PC-3 (cell line): ENCODE results near the gene KAZN. TPM values are rescaled to one million over a fixed set of nuclear protein-coding genes. Genes with fewer than 3 reads are reported as not detected.

Experiments used
- ATAC-seq: fragments of 200-7000 bp; cut with Tn5 transposase; 2 replicates; pipeline ENCODE4 v1.9.1; 2020; ENCODE audit warnings: mild to moderate bottlenecking, moderate library complexity
- BruUV-seq: library from RNA; stranded (reverse); fragments of 400-500 nt; replicated peaks from 2 replicates; lab custom pipeline; 2021; lab: Mats Ljungman, UMichigan
- CTCF ChIA-PET: fragments of 300-600 bp; sonication (Branson Sonifier 250); formaldehyde crosslinking; loops from one replicate; lab custom pipeline; 2022; ENCODE audit warnings: antibody characterized with exemption; lab: Charles Lee
- POLR2A ChIA-PET: fragments of 300-600 bp; sonication (Branson Sonifier 250); formaldehyde crosslinking; loops from one replicate; lab custom pipeline; 2022; ENCODE audit warnings: antibody characterized with exemption; ENCODE audit not compliant: unreplicated experiment; lab: Charles Lee
- DNase-seq: peaks from one replicate; pipeline ENCODE4 v3.0.0-alpha.2; 2015
- H2AFZ ChIP-seq: fragments of 300-600 bp; sonication (generic); 2 replicates; pipeline ENCODE4 v1.6.0; 2016; ENCODE audit warnings: antibody characterized with exemption, low read length
- H3F3A ChIP-seq: fragments of 300-600 bp; sonication (generic); one replicate; pipeline ENCODE4 v1.6.0; 2017; ENCODE audit warnings: antibody characterized with exemption, low read length, control low read depth, mild to moderate bottlenecking; ENCODE audit not compliant: unreplicated experiment
- H3K27ac ChIP-seq: fragments of 300-600 bp; sonication (generic); 2 replicates; pipeline ENCODE4 v1.5.1; 2016; ENCODE audit warnings: mild to moderate bottlenecking, low read length
- H3K27me3 ChIP-seq: fragments of 300-600 bp; sonication (generic); 2 replicates; pipeline ENCODE4 v1.6.1; 2016; ENCODE audit warnings: low read length, mixed read lengths
- H3K36me3 ChIP-seq: fragments of 300-600 bp; sonication (generic); 2 replicates; pipeline ENCODE4 v1.6.1; 2016; ENCODE audit warnings: low read depth, mixed run types, low read length, mixed read lengths
- H3K4me1 ChIP-seq: fragments of 300-600 bp; sonication (generic); 2 replicates; pipeline ENCODE4 v1.5.1; 2016; ENCODE audit warnings: low read length; ENCODE audit not compliant: insufficient read depth
- H3K4me2 ChIP-seq: fragments of 300-600 bp; sonication (generic); 2 replicates; pipeline ENCODE4 v1.6.0; 2016; ENCODE audit warnings: low read length
- H3K4me3 ChIP-seq: fragments of 300-600 bp; sonication (generic); 2 replicates; pipeline ENCODE4 v1.5.1; 2016; ENCODE audit warnings: mild to moderate bottlenecking, low read length, mixed read lengths
- H3K79me2 ChIP-seq: fragments of 300-600 bp; sonication (generic); 2 replicates; pipeline ENCODE4 v1.6.1; 2017; ENCODE audit warnings: low read length, mixed read lengths
- H3K9ac ChIP-seq: fragments of 300-600 bp; sonication (generic); 2 replicates; pipeline ENCODE4 v1.6.0; 2016; ENCODE audit warnings: mild to moderate bottlenecking, low read length
- H3K9me2 ChIP-seq: fragments of 300-600 bp; sonication (generic); replicated peaks from 2 replicates; pipeline ENCODE4 v1.6.1; 2016; ENCODE audit warnings: mixed run types, low read length, mixed read lengths
- H3K9me3 ChIP-seq: fragments of 300-600 bp; sonication (generic); 2 replicates; pipeline ENCODE4 v1.6.1; 2016; ENCODE audit warnings: low read length, mixed read lengths
- H4K20me1 ChIP-seq: fragments of 300-600 bp; sonication (generic); 2 replicates; pipeline ENCODE4 v1.6.1; 2016; ENCODE audit warnings: low read length, mixed read lengths
- EZH2 ChIP-seq: fragments of 300-600 bp; sonication (generic); IDR thresholded peaks from one replicate; pipeline ENCODE4 v1.6.1; 2017; ENCODE audit warnings: antibody characterized with exemption, mild to moderate bottlenecking, low read length; ENCODE audit not compliant: unreplicated experiment
- EZH2phosphoT487 ChIP-seq: fragments of 300-600 bp; sonication (generic); IDR thresholded peaks from 2 replicates; pipeline ENCODE4 v1.6.1; 2018; ENCODE audit warnings: mild to moderate bottlenecking, antibody characterized with exemption, low read length, borderline replicate concordance
- intact Hi-C: fragments of 100-400 bp; cut with micrococcal nuclease; formaldehyde crosslinking; loops from 2 replicates; pipeline ENCODE4 v1.9.0; 2023
- total RNA-seq: library from RNA; depleted of rRNA; stranded (reverse); fragments of >200 nt; gene quantifications from 2 replicates; pipeline ENCODE4 v1.2.3, GENCODE V29; 2014
- TF ChIP-seq, protein P1 (sequence below): fragments of 300-600 bp; sonication (generic); conservative IDR thresholded peaks from 2 replicates; pipeline ENCODE4 v1.5.1; 2017; ENCODE audit warnings: antibody characterized with exemption, low read depth, mild to moderate bottlenecking, low read length

The KAZN gene
- total RNA-seq, 1 experiment from 2014 or later = 2.0 TPM

- Histone ChIP-seq H3K9me3 (no peaks in the 10 kb centered on the region), H3K4me1 (peaks cover 9% of the 10 kb centered on the region), H3K79me2 (no peaks in the 10 kb centered on the region), H3K27ac (no peak overlapping the region), H3K27me3 (no peaks in the 10 kb centered on the region), H3K4me2 (no peak overlapping the region), H3K36me3 (no peaks in the 10 kb centered on the region), H3K4me3 (no peak overlapping the region), H4K20me1 (no peaks in the 10 kb centered on the region), H3K9ac (no peak overlapping the region), H2AFZ (no peak overlapping the region), H3F3A (no peaks in the 10 kb centered on the region), H3K9me2 (no peaks in the 10 kb centered on the region)
- ChIA-PET CTCF (no interaction called here), POLR2A (no interaction called here)
- no peak for ATAC-seq
- TF ChIP-seq, protein P1, sequence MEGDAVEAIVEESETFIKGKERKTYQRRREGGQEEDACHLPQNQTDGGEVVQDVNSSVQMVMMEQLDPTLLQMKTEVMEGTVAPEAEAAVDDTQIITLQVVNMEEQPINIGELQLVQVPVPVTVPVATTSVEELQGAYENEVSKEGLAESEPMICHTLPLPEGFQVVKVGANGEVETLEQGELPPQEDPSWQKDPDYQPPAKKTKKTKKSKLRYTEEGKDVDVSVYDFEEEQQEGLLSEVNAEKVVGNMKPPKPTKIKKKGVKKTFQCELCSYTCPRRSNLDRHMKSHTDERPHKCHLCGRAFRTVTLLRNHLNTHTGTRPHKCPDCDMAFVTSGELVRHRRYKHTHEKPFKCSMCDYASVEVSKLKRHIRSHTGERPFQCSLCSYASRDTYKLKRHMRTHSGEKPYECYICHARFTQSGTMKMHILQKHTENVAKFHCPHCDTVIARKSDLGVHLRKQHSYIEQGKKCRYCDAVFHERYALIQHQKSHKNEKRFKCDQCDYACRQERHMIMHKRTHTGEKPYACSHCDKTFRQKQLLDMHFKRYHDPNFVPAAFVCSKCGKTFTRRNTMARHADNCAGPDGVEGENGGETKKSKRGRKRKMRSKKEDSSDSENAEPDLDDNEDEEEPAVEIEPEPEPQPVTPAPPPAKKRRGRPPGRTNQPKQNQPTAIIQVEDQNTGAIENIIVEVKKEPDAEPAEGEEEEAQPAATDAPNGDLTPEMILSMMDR = no peak
- no peak for TF ChIP-seq EZH2
- TF ChIP-seq EZH2phosphoT487 = no peak
- no TSS peak for BruUV-seq
- intact Hi-C loops = no loop called here
- DNase-seq = no peak
These were observed 348.9 kb downstream of the KAZN start for GRCh38 chr1:14947421-14947820.

DNA sequence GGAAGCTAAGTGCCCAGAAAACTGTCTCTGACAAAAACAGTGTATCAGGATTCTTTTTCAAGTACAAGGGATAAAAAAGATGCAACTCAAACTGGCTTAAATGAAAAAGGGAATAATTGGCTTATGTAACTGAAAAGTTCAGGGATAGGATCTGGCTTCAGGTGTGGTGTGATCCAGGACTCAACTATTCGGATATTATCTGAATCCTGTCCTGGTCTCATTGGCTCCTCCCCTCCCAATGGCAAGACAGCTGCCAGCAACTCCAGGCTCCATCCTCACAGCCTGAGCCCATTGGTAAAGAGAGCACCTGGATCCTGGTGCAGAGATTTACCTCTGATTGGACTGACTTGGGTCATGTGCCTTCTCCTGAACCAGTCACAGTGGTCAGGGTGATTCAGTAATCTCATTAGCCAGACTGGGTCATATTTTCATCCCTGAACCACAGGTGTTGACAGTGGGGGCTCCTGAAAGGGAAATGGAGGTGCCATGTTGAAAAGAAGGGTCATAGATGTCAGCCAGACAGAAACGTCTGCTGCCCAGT is 349.7 kb downstream of the KAZN start:
- Histone ChIP-seq H3K4me3 (no peak overlapping the region), H2AFZ (no peak overlapping the region), H3K4me1 (peaks cover 9% of the 10 kb centered on the region), H3K4me2 (no peak overlapping the region), H3K9me3 (no peaks in the 10 kb centered on the region), H3K27me3 (no peaks in the 10 kb centered on the region), H3K79me2 (no peaks in the 10 kb centered on the region), H3K36me3 (no peaks in the 10 kb centered on the region), H3K9ac (no peak overlapping the region), H3K27ac (no peak overlapping the region), H3K9me2 (no peaks in the 10 kb centered on the region), H3F3A (no peaks in the 10 kb centered on the region), H4K20me1 (no peaks in the 10 kb centered on the region)
- DNase-seq = no peak
- no peak for ATAC-seq
- intact Hi-C loops = no loop called here
- CTCF ChIA-PET = no interaction called here
- POLR2A ChIA-PET = no interaction called here
- TF ChIP-seq, protein P1 = no peak
- TF ChIP-seq EZH2phosphoT487 (no peak), EZH2 (no peak)
- no TSS peak for BruUV-seq

GRCh38 chr1:14949270-14949835 is 350.9 kb downstream of the KAZN start:
- CTCF ChIA-PET = no interaction called here
- H2AFZ ChIP-seq = no peak overlapping the region
- H3K4me3 ChIP-seq = no peak overlapping the region
- H3F3A ChIP-seq = no peaks in the 10 kb centered on the region
- no peaks in the 10 kb centered on the region for H3K27me3 ChIP-seq
- POLR2A ChIA-PET = no interaction called here
- intact Hi-C loops = no loop called here
- BruUV-seq = no TSS peak
- peaks cover 9% of the 10 kb centered on the region for H3K4me1 ChIP-seq
- TF ChIP-seq EZH2phosphoT487 (no peak), EZH2 (no peak)
- TF ChIP-seq, protein P1 = no peak
- no peak for ATAC-seq
- H4K20me1 ChIP-seq = no peaks in the 10 kb centered on the region
- H3K4me2 ChIP-seq = no peak overlapping the region
- H3K79me2 ChIP-seq = no peaks in the 10 kb centered on the region
- H3K36me3 ChIP-seq = no peaks in the 10 kb centered on the region
- H3K9me3 ChIP-seq = no peaks in the 10 kb centered on the region
- H3K9ac ChIP-seq = no peak overlapping the region
- no peak overlapping the region for H3K27ac ChIP-seq
- H3K9me2 ChIP-seq = no peaks in the 10 kb centered on the region
- DNase-seq = no peak
